HG03135 (cell line): Measurements from ENCODE around the gene KRT38.
"Not testable (repeated sequence)": the region's sequence is repeated elsewhere in the genome, so short reads cannot be mapped to it uniquely, and the experiment has no call there.

Source experiments
- ATAC-seq: cut with Tn5 transposase; IDR thresholded peaks from one replicate; pipeline ENCODE4 v1.9.1; 2021; ENCODE audit warnings: mild to moderate bottlenecking, moderate library complexity; ENCODE audit not compliant: unreplicated experiment

The KRT38 gene

GRCh38 chr17:41463746-41464145, 23.0 kb upstream of the KRT38 start:
- ATAC-seq: no peak

- no peak for ATAC-seq
These were observed 21.9 kb upstream of the KRT38 start for GRCh38 chr17:41462705-41463104.

GRCh38 chr17:41457676-41458075, 16.9 kb upstream of the KRT38 start:
- no peak for ATAC-seq

GRCh38 chr17:41456204-41456603, 15.4 kb upstream of the KRT38 start:
- no peak for ATAC-seq

- ATAC-seq: no peak
These were observed 14.5 kb upstream of the KRT38 start for GRCh38 chr17:41455236-41455635.

GRCh38 chr17:41453066-41453465, 12.3 kb upstream of the KRT38 start:
- no peak for ATAC-seq

GRCh38 chr17:41452281-41452680, 11.5 kb upstream of the KRT38 start:
- ATAC-seq: no peak

GRCh38 chr17:41451154-41451728, 10.5 kb upstream of the KRT38 start:
- no peak for ATAC-seq

GRCh38 chr17:41449008-41449407, 8.2 kb upstream of the KRT38 start:
- no peak for ATAC-seq

GRCh38 chr17:41448506-41448905, 7.7 kb upstream of the KRT38 start:
- ATAC-seq: no peak

GRCh38 chr17:41446806-41447205, 6.0 kb upstream of the KRT38 start:
- no peak for ATAC-seq

GRCh38 chr17:41444640-41445039, 3.9 kb upstream of the KRT38 start:
- ATAC-seq: no peak

- no peak for ATAC-seq
These were observed 3.4 kb upstream of the KRT38 start for GRCh38 chr17:41444186-41444585.

GRCh38 chr17:41442739-41443138, 2.0 kb upstream of the KRT38 start:
- no peak for ATAC-seq

- ATAC-seq: no peak
These were observed 1.4 kb downstream of the KRT38 start for GRCh38 chr17:41439375-41439774.

- no peak for ATAC-seq
These were observed 3.0 kb downstream of the KRT38 start for GRCh38 chr17:41437769-41438168.

GRCh38 chr17:41437254-41437653, 3.5 kb downstream of the KRT38 start:
- no peak for ATAC-seq

- no peak for ATAC-seq
These were observed 6.4 kb downstream of the KRT38 start for GRCh38 chr17:41434415-41434814.

GRCh38 chr17:41434005-41434404, 6.8 kb downstream of the KRT38 start:
- no peak for ATAC-seq

- no peak for ATAC-seq
These were observed 7.2 kb downstream of the KRT38 start for GRCh38 chr17:41433586-41433985.

- ATAC-seq: not testable (repeated sequence)
These were observed 10.4 kb downstream of the KRT38 start for GRCh38 chr17:41430376-41430775.

GRCh38 chr17:41429667-41430066, 11.1 kb downstream of the KRT38 start:
- ATAC-seq: no peak

- ATAC-seq: no peak
These were observed 12.0 kb downstream of the KRT38 start for GRCh38 chr17:41428591-41429291.
